GM23338 (cell line): ENCODE measurements around the gene CT45A6. TPM values are rescaled to one million over a fixed set of nuclear protein-coding genes. Genes with fewer than 3 reads are reported as not detected.
"Not testable (repeated sequence)": the region's sequence is repeated elsewhere in the genome, so short reads cannot be mapped to it uniquely, and the experiment has no call there.

Experiments used
- ATAC-seq: fragments of 200-7000 bp; cut with Tn5 transposase; 3 replicates; pipeline ENCODE4 v1.9.1; 2020
- DNase-seq: peaks from one replicate; pipeline ENCODE4 v3.0.0-alpha.2; 2015; ENCODE audit warnings: low spot score
- H2AFZ ChIP-seq: fragments of 200-600 bp; sonication (generic); 2 replicates; pipeline ENCODE4 v1.8.0; 2016; ENCODE audit warnings: antibody characterized with exemption, mild to moderate bottlenecking, moderate library complexity
- H3F3A ChIP-seq: fragments of 200-600 bp; sonication (generic); replicated peaks from 2 replicates; pipeline ENCODE4 v1.8.0; 2017; ENCODE audit warnings: antibody characterized with exemption, mixed run types, low read depth
- H3K27ac ChIP-seq: fragments of 200-600 bp; sonication (generic); 2 replicates; pipeline ENCODE4 v1.6.1; 2016; ENCODE audit warnings: low read depth
- H3K27me3 ChIP-seq: fragments of 200-600 bp; sonication (generic); 2 replicates; pipeline ENCODE4 v1.8.0; 2016; ENCODE audit warnings: mild to moderate bottlenecking, mixed run types, moderate library complexity; ENCODE audit not compliant: insufficient read depth
- H3K36me3 ChIP-seq: fragments of 200-600 bp; sonication (generic); 2 replicates; pipeline ENCODE4 v1.8.0; 2016; ENCODE audit warnings: mild to moderate bottlenecking; ENCODE audit not compliant: insufficient read depth
- H3K4me1 ChIP-seq: fragments of 200-600 bp; sonication (generic); 2 replicates; pipeline ENCODE4 v1.8.0; 2016; ENCODE audit warnings: mild to moderate bottlenecking, moderate library complexity; ENCODE audit not compliant: insufficient read depth
- H3K4me2 ChIP-seq: fragments of 200-600 bp; sonication (generic); 2 replicates; pipeline ENCODE4 v1.7.1; 2017; ENCODE audit warnings: mixed run types
- H3K4me3 ChIP-seq: fragments of 200-600 bp; sonication (generic); 2 replicates; pipeline ENCODE4 v1.6.1; 2016; ENCODE audit warnings: mixed run types
- H3K79me2 ChIP-seq: fragments of 200-600 bp; sonication (generic); replicated peaks from 2 replicates; pipeline ENCODE4 v1.8.0; 2017; ENCODE audit warnings: mild to moderate bottlenecking; ENCODE audit not compliant: insufficient read depth
- H3K9me2 ChIP-seq: fragments of 200-600 bp; sonication (generic); 2 replicates; pipeline ENCODE4 v1.8.0; 2017; ENCODE audit not compliant: insufficient read depth
- H4K20me1 ChIP-seq: fragments of 200-600 bp; sonication (generic); replicated peaks from 2 replicates; pipeline ENCODE4 v1.8.0; 2017; ENCODE audit warnings: mild to moderate bottlenecking; ENCODE audit not compliant: insufficient read depth
- H3K27ac Mint-ChIP-seq: 2 replicates; pipeline ENCODE4 v1.8.0; 2020; ENCODE audit warnings: inconsistent platforms, mild to moderate bottlenecking, moderate library complexity, mixed read lengths
- H3K27me3 Mint-ChIP-seq: 3 replicates; pipeline ENCODE4 v1.8.0; 2022; ENCODE audit warnings: low read depth, mild to moderate bottlenecking, moderate library complexity, mixed read lengths, inconsistent platforms; ENCODE audit not compliant: insufficient read depth, poor library complexity
- H3K36me3 Mint-ChIP-seq: 3 replicates; pipeline ENCODE4 v1.8.0; 2021; ENCODE audit warnings: low read depth, mild to moderate bottlenecking, inconsistent platforms, moderate library complexity, mixed read lengths
- H3K4me1 Mint-ChIP-seq: 3 replicates; pipeline ENCODE4 v1.8.0; 2020; ENCODE audit warnings: mild to moderate bottlenecking, inconsistent platforms, mixed read lengths
- H3K4me3 Mint-ChIP-seq: 3 replicates; pipeline ENCODE4 v1.8.0; 2021; ENCODE audit warnings: moderate library complexity, mild to moderate bottlenecking, inconsistent platforms, mixed read lengths
- H3K9me3 Mint-ChIP-seq: 3 replicates; pipeline ENCODE4 v1.8.0; 2020; ENCODE audit warnings: moderate library complexity, mild to moderate bottlenecking, inconsistent platforms, mixed read lengths
- long read RNA-seq: library from polyadenylated mRNA; unstranded; transcript quantifications from one replicate; pipeline ENCODE4 v2.0.0, GENCODE V29; 2020; ENCODE audit not compliant: unreplicated experiment
- polyA plus RNA-seq: library from polyadenylated mRNA; unstranded; fragments of >200 nt; fragmentation: Nextera tagmentation; extraction: Ambion mirVana; gene quantifications from 2 replicates; pipeline ENCODE4 v1.2.1, GENCODE V29; 2016
- total RNA-seq: library from RNA; depleted of rRNA; stranded (reverse); fragments of >200 nt; shearing (Covaris generic); gene quantifications from 2 replicates; pipeline ENCODE4 v1.2.3, GENCODE V29; 2014; rRNA removed

Gene CT45A6, protein sequence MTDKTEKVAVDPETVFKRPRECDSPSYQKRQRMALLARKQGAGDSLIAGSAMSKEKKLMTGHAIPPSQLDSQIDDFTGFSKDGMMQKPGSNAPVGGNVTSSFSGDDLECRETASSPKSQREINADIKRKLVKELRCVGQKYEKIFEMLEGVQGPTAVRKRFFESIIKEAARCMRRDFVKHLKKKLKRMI
- total RNA-seq (not detected in 2 replicates), polyA plus RNA-seq (not detected in 2 replicates)
- long read RNA-seq, result 0 reads

DNA sequence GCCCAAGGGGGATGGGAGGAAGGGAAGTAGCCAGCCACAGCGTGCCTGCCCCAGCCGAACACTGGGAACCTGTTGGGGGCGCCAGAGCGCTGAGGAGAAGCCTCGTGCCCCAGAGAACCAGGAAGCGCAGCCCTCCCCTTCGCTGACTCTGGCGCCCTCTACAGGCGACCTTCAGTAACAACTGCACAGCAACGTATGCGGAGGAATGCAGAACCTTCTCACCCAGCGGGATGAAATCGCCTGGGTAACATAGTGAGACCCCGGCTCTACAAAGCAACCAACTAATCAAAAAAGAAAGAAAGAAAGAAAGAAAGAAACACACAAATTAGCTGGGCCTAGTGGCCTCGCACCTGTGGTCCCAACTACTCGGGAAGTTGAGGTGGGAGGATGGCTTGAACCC is at the start of gene CT45A6:
CT45A6 (minus strand) TSS at position 101 of the 400 bp plus-strand sequence. CDS start 3,794 bp downstream, outside the sequence.
- not testable (repeated sequence) for H3F3A ChIP-seq, H3K4me3 ChIP-seq, H3K4me1 ChIP-seq, ATAC-seq, DNase-seq, H2AFZ ChIP-seq, H3K27me3 Mint-ChIP-seq, H3K27me3 ChIP-seq, H3K4me1 Mint-ChIP-seq, H3K4me3 Mint-ChIP-seq, H3K9me3 Mint-ChIP-seq, H3K79me2 ChIP-seq, H3K27ac Mint-ChIP-seq, H3K36me3 ChIP-seq, H4K20me1 ChIP-seq, H3K4me2 ChIP-seq, H3K9me2 ChIP-seq, H3K36me3 Mint-ChIP-seq, H3K27ac ChIP-seq

- not testable (repeated sequence) for H3K9me2 ChIP-seq, H3K27me3 ChIP-seq, H3K4me3 ChIP-seq, H3K27ac Mint-ChIP-seq, H3K36me3 ChIP-seq, H3K36me3 Mint-ChIP-seq, H4K20me1 ChIP-seq, H3K4me1 Mint-ChIP-seq, H3K4me2 ChIP-seq, H2AFZ ChIP-seq, ATAC-seq, H3K79me2 ChIP-seq, H3F3A ChIP-seq, DNase-seq, H3K4me1 ChIP-seq, H3K4me3 Mint-ChIP-seq, H3K27me3 Mint-ChIP-seq, H3K9me3 Mint-ChIP-seq, H3K27ac ChIP-seq
Measured at GRCh38 chrX:135837180-135837579, 34.6 kb upstream of the CT45A6 start, which contains the start of gene CT45A7. TSS of gene CT45A7 (minus strand) at chrX:135837280. CDS start at chrX:135833533, 3,747 bp downstream.

DNA sequence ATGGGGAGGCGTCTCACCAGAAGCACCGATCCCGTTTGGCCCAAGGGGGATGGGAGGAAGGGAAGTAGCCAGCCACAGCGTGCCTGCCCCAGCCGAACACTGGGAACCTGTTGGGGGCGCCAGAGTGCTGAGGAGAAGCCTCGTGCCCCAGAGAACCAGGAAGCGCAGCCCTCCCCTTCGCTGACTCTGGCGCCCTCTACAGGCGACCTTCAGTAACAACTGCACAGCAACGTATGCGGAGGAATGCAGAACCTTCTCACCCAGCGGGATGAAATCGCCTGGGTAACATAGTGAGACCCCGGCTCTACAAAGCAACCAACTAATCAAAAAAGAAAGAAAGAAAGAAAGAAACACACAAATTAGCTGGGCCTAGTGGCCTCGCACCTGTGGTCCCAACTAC is 17.3 kb upstream of the CT45A6 start, which contains the start of gene CT45A2:
CT45A2 (minus strand) TSS at position 101 of the 400 bp plus-strand sequence. CDS start 3,747 bp downstream, outside the sequence.
- H3K4me3 Mint-ChIP-seq, H3K36me3 Mint-ChIP-seq, H3F3A ChIP-seq, H3K27me3 ChIP-seq, H3K36me3 ChIP-seq, ATAC-seq, H3K9me2 ChIP-seq, H4K20me1 ChIP-seq, H3K4me3 ChIP-seq, H3K9me3 Mint-ChIP-seq, H3K4me1 Mint-ChIP-seq, H3K27ac ChIP-seq, H3K79me2 ChIP-seq, DNase-seq, H2AFZ ChIP-seq, H3K4me2 ChIP-seq, H3K27me3 Mint-ChIP-seq, H3K4me1 ChIP-seq, H3K27ac Mint-ChIP-seq: not testable (repeated sequence)

- not testable (repeated sequence) for H3K4me2 ChIP-seq, H3K4me1 Mint-ChIP-seq, H3K9me2 ChIP-seq, H3K27me3 ChIP-seq, H3K27ac ChIP-seq, DNase-seq, H2AFZ ChIP-seq, H3F3A ChIP-seq, H3K4me3 Mint-ChIP-seq, H3K36me3 Mint-ChIP-seq, H3K9me3 Mint-ChIP-seq, H3K4me3 ChIP-seq, H3K79me2 ChIP-seq, H3K36me3 ChIP-seq, H3K4me1 ChIP-seq, H3K27me3 Mint-ChIP-seq, ATAC-seq, H3K27ac Mint-ChIP-seq, H4K20me1 ChIP-seq
Measured at GRCh38 chrX:135785403-135785802, 17.2 kb downstream of the CT45A6 start, which contains the start of gene CT45A5. TSS of gene CT45A5 (minus strand) at chrX:135785503. CDS start at chrX:135781729, 3,774 bp downstream.

GRCh38 chrX:135768091-135768490 is 34.5 kb downstream of the CT45A6 start, which contains the start of gene CT45A3:
TSS of gene CT45A3 (minus strand) at chrX:135768191. CDS start at chrX:135764444, 3,747 bp downstream.
- DNase-seq, H3K4me2 ChIP-seq, H3F3A ChIP-seq, H3K4me1 Mint-ChIP-seq, H3K27ac Mint-ChIP-seq, H2AFZ ChIP-seq, H3K27me3 ChIP-seq, H3K27me3 Mint-ChIP-seq, H3K9me3 Mint-ChIP-seq, H3K9me2 ChIP-seq, H3K4me1 ChIP-seq, H4K20me1 ChIP-seq, ATAC-seq, H3K36me3 ChIP-seq, H3K4me3 ChIP-seq, H3K36me3 Mint-ChIP-seq, H3K4me3 Mint-ChIP-seq, H3K79me2 ChIP-seq, H3K27ac ChIP-seq: not testable (repeated sequence)

- H3K27ac Mint-ChIP-seq, H3K27me3 ChIP-seq, H3K4me3 Mint-ChIP-seq, H3K4me1 Mint-ChIP-seq, H3K4me1 ChIP-seq, H3K36me3 ChIP-seq, H3F3A ChIP-seq, H3K27me3 Mint-ChIP-seq, ATAC-seq, H2AFZ ChIP-seq, DNase-seq, H3K27ac ChIP-seq, H3K9me2 ChIP-seq, H3K79me2 ChIP-seq, H3K4me3 ChIP-seq, H3K4me2 ChIP-seq, H4K20me1 ChIP-seq, H3K36me3 Mint-ChIP-seq: not testable (repeated sequence)
- H3K9me3 Mint-ChIP-seq, result peaks cover 12% of the 10 kb centered on the region; the same call in 2 of the 3 replicates
Measured at GRCh38 chrX:135744739-135745138, 57.8 kb downstream of the CT45A6 start.
